Psoas muscle (tissue), 8 donors: ENCODE data around the gene ZNF518B. TPM values are rescaled to one million over a fixed set of nuclear protein-coding genes. Genes with fewer than 3 reads are reported as not detected.

Experiments used
- ATAC-seq, 4 donors: fragments of 200-7000 bp; cut with Tn5 transposase; one replicate each; pipeline ENCODE4 v1.9.1; 2020; ENCODE audit warnings: moderate library complexity in 3 of 4, mild to moderate bottlenecking in 2 of 4
- DNase-seq, 2 donors: peaks; one replicate each; pipeline ENCODE4 v3.0.0-alpha.2; 2020
- H3K27ac ChIP-seq: fragments of 200-600 bp; one replicate; pipeline ENCODE4 v1.8.0; 2022
- H3K27me3 ChIP-seq, 3 donors: fragments of 200-600 bp in 1 of 3; one replicate each; pipeline versions ENCODE4 v1.6.1 to v1.8.0; 2013 to 2022; ENCODE audit warnings: low read length in 2 of 3, mild to moderate bottlenecking in 2 of 3, moderate library complexity in 1 of 3; ENCODE audit not compliant: insufficient read depth in 3 of 3
- H3K36me3 ChIP-seq, 2 donors: fragments of 200-600 bp in 1 of 2; one replicate each; pipeline versions ENCODE4 v1.6.1 to v1.8.0; 2013 to 2022; ENCODE audit warnings: low read depth in 1 of 2, mild to moderate bottlenecking in 1 of 2, moderate library complexity in 1 of 2; ENCODE audit not compliant: insufficient read depth in 1 of 2
- H3K4me1 ChIP-seq: fragments of 200-600 bp; one replicate; pipeline ENCODE4 v1.8.0; 2022
- H3K4me3 ChIP-seq: fragments of 200-600 bp; one replicate; pipeline ENCODE4 v1.8.0; 2022; ENCODE audit warnings: mild to moderate bottlenecking
- H3K9me3 ChIP-seq: fragments of 200-600 bp; one replicate; pipeline ENCODE4 v1.8.0; 2022
- WGBS, 3 donors: extraction: QIAGEN DNeasy Blood & Tissue Kit; methylation state at CpG; one replicate each; pipeline versions ENCODE4 v1.1.6 to v1.1.7; 2013; 5-methylcytosine and 5-hydroxymethylcytosine counted together
- intact Hi-C, 2 donors: fragments of 100-400 bp; cut with DNase I; formaldehyde crosslinking; loops; one replicate each; pipeline versions ENCODE4 v1.11.0 to v1.14.2; 2022
- polyA plus RNA-seq, 3 donors: library from polyadenylated mRNA; stranded (reverse); fragments of 200-250 nt; gene quantifications; one replicate each; pipeline ENCODE4 v1.2.3, GENCODE V29; 2013
- total RNA-seq, 4 donors: library from RNA; stranded (reverse); fragmentation: NEBNext Ultra II Directional in 2 of 4; extraction: Animal tissue kit (Norgen Biotek cat#: 25700) in 2 of 4; gene quantifications; one replicate each; pipeline versions ENCODE4 v1.2.1 to v1.2.4, GENCODE V29; 2021 to 2023
- TF ChIP-seq, protein P1 (sequence below): fragments of 200-600 bp; IDR thresholded peaks from one replicate; pipeline ENCODE4 v1.8.0; 2022; ENCODE audit warnings: antibody characterized with exemption
- donor health status: healthy with polysubstance abuse.
- donor health status: DM: no; HTN: no; CAD: no; lungs with moderate emphysema.
- donor health status: Bipolar disorder and iron deficiency.
- donor health status: healthy.
- donor health status: DM: yes; HTN: yes; CAD: no.
- donor health status: DM: no; HTN: no; CAD: no.
- donor health status: DM: no; HTN: no; CAD: no.
- donor health status: DM: yes; HTN: yes; CAD: no.

Gene ZNF518B
- total and polyA plus RNA-seq, 7 donors: 4.5 to 17.3 (median 16.3) TPM

DNA sequence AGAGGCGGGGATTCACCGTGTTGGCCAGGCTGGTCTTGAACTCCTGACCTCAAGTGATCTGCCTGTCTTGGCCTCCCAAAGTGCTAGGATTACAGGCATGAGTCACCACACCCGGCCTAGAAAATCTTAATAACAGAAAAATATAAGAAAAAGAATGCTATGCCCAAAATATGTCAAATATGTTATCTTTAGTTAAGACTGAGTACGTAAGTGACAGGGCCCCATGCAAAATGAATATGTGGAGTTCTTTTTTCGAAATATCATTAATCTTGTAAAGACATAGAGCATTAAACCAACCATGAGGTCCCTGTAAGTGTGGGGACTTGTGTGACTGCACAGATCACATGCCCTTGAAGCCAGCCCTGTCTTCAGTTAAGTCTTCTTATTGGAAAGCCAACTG is 8.9 kb upstream of the ZNF518B start:
- ATAC-seq: no peak

DNA sequence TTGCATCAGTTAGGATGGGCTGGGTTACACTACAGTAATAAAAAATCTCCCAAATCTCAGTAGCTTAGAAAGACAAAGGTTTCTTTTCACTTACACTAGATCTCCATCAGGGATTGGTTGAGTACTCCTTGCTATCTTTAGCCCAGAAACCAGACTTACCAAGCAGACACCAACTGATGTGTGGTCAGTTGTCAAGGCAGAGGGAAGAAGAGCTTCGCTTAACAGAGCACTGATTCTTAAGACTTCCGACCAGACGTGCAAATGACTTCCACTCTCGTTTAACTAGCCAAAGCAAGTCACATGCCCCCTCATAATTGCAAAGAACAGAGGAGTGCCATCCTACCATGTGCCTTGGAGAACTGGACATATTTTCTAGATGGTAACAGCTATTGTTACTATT is 5.7 kb upstream of the ZNF518B start:
- Histone ChIP-seq H3K4me3 (no peak overlapping the region), H3K4me1 (no peaks in the 10 kb centered on the region), H3K27ac (no peak overlapping the region)

More for the DNA sequence above, 8.9 kb upstream of the ZNF518B start:
- 89 to 90% (median 89%) methylated on average over 5 of the region's 5 CpGs for WGBS, 3 donors
- H3K27ac ChIP-seq: no peak overlapping the region
- no peak for DNase-seq
- intact Hi-C loops: no loop called here
- TF ChIP-seq, protein P1, sequence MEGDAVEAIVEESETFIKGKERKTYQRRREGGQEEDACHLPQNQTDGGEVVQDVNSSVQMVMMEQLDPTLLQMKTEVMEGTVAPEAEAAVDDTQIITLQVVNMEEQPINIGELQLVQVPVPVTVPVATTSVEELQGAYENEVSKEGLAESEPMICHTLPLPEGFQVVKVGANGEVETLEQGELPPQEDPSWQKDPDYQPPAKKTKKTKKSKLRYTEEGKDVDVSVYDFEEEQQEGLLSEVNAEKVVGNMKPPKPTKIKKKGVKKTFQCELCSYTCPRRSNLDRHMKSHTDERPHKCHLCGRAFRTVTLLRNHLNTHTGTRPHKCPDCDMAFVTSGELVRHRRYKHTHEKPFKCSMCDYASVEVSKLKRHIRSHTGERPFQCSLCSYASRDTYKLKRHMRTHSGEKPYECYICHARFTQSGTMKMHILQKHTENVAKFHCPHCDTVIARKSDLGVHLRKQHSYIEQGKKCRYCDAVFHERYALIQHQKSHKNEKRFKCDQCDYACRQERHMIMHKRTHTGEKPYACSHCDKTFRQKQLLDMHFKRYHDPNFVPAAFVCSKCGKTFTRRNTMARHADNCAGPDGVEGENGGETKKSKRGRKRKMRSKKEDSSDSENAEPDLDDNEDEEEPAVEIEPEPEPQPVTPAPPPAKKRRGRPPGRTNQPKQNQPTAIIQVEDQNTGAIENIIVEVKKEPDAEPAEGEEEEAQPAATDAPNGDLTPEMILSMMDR: no peak
- no peak overlapping the region for H3K4me3 ChIP-seq
- H3K9me3 ChIP-seq: no peaks in the 10 kb centered on the region
- H3K27me3 ChIP-seq: peaks cover 0 to 45% (median 12%) of the 10 kb centered on the region in 3 donors
- no peaks in the 10 kb centered on the region for H3K36me3 ChIP-seq
- H3K4me1 ChIP-seq: no peaks in the 10 kb centered on the region

DNA sequence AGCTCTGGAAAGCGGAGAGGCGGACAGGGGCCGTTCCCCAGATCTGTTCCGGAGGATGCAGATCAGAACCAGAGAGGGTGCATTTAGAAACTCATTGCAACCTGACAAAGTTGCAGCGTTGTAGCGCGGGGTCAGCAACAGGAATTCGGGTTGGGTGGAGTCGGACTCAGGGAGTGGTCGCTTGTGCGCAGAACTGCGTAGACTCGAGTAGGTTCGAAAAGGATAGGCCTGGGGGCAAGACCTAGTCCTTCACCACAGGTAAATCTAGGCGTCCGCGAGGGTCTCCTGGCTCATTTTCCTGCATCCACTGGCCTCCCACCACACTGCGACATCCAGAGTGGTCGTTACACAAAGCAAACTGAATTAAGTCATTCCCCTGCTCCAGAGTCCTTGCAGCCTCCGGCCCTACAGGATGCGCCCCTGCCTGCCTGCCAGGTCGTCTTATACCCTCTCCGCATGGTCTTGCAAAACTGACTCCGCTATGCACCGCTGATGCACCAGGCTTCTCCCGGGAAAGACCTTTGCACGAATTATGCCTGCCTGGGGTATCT is 4.7 kb upstream of the ZNF518B start:
- H3K4me1 ChIP-seq: peaks cover 4% of the 10 kb centered on the region
- DNase-seq: no peak
- peaks cover 0 to 47% (median 12%) of the 10 kb centered on the region in 3 donors for H3K27me3 ChIP-seq
- intact Hi-C loops: loop anchor here in 1 of 2 donors (5.0 kb wide), 1 partner anchor 85 kb away; no protein-coding TSS in a partner anchor
- TF ChIP-seq, protein P1: no peak
- 35 to 48% (median 45%) methylated on average over 27 of the region's 27 CpGs for WGBS, 3 donors
- H3K9me3 ChIP-seq: no peaks in the 10 kb centered on the region
- no peak for ATAC-seq
- H3K27ac ChIP-seq: no peak overlapping the region
- peak overlapping the region; percentile 51 for H3K4me3 ChIP-seq
- H3K36me3 ChIP-seq: no peaks in the 10 kb centered on the region

More for the DNA sequence above, 5.7 kb upstream of the ZNF518B start:
- ATAC-seq (no peak), DNase-seq (no peak)
- Histone ChIP-seq H3K27me3 (peaks cover 0 to 51% (median 12%) of the 10 kb centered on the region in 3 donors), H3K9me3 (no peaks in the 10 kb centered on the region), H3K36me3 (no peaks in the 10 kb centered on the region)
- intact Hi-C loops: loop anchor here in 1 of 2 donors (5.0 kb wide), 1 partner anchor 84 kb away; no protein-coding TSS in a partner anchor
- 82 to 88% (median 86%) methylated on average over 4 of the region's 4 CpGs for WGBS, 3 donors
- TF ChIP-seq, protein P1: no peak

DNA sequence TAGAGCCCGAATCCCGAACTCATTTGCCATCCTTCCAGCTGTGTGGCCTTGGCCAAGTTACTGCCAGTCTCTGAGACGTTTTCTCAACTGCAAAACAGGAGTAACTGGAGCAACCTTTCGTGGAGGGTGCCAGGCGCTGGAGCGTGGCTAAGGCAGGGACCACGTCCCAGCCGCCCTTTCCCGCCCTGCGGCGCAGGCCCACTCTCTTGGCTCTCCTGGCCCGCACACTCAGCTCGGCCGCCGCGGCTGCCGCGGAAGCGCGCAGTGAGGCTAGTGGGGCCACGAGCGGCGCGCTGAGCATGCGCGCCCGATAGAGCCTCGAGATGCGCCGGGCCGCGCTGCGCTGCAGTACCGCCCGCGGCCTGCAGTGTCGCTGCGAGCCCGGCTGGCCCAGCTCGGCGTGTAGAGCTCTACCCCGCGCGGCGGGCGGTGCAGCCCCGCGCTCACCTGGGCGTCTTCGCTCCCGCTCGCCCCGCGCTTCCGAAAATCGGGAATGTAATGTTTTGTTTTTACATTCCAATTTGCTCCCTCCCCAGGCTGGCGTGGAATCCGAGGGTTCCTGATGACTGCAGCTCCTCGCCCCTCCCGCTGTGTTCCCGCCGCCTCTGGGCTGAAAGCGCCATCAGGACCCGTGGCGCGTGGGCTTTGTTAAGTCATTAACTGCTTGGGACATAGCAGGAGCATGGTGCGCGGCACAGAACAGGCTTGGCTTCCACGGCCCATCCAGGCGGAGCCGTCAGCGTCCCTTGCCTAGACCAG is 4.0 kb upstream of the ZNF518B start:
- 4 to 6% (median 5%) methylated on average over 37 to 72 of the region's 72 CpGs for WGBS, 3 donors

More for the DNA sequence above, 4.0 kb upstream of the ZNF518B start:
- Histone ChIP-seq H3K27me3 (peaks cover 0 to 43% (median 12%) of the 10 kb centered on the region in 3 donors), H3K4me1 (peaks cover 4% of the 10 kb centered on the region), H3K27ac (no peak overlapping the region), H3K36me3 (no peaks in the 10 kb centered on the region), H3K4me3 (peak overlapping the region; percentile 51), H3K9me3 (no peaks in the 10 kb centered on the region)
- ATAC-seq (peak; percentile 82 to 89 (median 86)), DNase-seq (peak; percentile 50 to 67)
- TF ChIP-seq, protein P1: peak; percentile 95
- intact Hi-C loops: loop anchor here in 1 of 2 donors (5.0 kb wide), 1 partner anchor 86 kb away; no protein-coding TSS in a partner anchor
